SK-N-SH (cell line): ENCODE measurements around the gene AKAP10.

ENCODE experiments used
- MEF2A ChIP-seq: IDR thresholded peaks from 2 replicates; pipeline ENCODE4 v1.4.0; 2012; ENCODE audit warnings: low read depth, borderline replicate concordance
- SIN3A ChIP-seq: IDR thresholded peaks from 2 replicates; pipeline ENCODE4 v1.6.1; 2012; ENCODE audit warnings: low read depth, mild to moderate bottlenecking, low read length, moderate library complexity, borderline replicate concordance
- TF ChIP-seq, protein P1 (sequence below): fragments of 200-600 bp; sonication (generic); IDR thresholded peaks from 2 replicates; pipeline ENCODE4 v1.6.1; 2017; ENCODE audit warnings: antibody characterized with exemption, mild to moderate bottlenecking, moderate library complexity

DNA sequence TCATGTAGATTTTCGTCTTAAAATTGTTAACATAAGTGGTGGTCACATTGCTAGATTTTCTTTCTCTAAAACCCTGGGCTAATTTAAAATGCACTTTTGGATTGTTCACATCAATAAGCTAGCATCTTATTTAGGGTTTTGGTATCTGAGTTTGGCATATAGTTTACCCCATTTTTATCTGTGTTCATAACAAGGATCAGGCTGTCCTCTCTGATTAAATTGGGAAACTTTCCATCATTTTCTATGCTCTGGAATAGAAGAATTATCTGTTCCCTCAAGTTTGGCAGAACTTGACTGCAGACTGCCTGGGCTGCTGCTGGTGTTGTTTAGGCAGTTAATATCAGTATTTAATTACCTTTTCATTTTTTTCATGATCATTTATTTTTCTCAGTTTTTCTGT lies 33.3 kb upstream of the AKAP10 start:
- TF ChIP-seq MEF2A = no peak
- no peak for TF ChIP-seq SIN3A
- TF ChIP-seq, protein P1, sequence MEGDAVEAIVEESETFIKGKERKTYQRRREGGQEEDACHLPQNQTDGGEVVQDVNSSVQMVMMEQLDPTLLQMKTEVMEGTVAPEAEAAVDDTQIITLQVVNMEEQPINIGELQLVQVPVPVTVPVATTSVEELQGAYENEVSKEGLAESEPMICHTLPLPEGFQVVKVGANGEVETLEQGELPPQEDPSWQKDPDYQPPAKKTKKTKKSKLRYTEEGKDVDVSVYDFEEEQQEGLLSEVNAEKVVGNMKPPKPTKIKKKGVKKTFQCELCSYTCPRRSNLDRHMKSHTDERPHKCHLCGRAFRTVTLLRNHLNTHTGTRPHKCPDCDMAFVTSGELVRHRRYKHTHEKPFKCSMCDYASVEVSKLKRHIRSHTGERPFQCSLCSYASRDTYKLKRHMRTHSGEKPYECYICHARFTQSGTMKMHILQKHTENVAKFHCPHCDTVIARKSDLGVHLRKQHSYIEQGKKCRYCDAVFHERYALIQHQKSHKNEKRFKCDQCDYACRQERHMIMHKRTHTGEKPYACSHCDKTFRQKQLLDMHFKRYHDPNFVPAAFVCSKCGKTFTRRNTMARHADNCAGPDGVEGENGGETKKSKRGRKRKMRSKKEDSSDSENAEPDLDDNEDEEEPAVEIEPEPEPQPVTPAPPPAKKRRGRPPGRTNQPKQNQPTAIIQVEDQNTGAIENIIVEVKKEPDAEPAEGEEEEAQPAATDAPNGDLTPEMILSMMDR = no peak
